Right cardiac atrium (tissue), 5 donors: ENCODE results near the gene ID3. TPM values are rescaled to one million over a fixed set of nuclear protein-coding genes. Genes with fewer than 3 reads are reported as not detected.
A peak's percentile ranks its signal among the peaks of the same experiment; 100 is the strongest.

Source experiments
- ATAC-seq, 2 donors: fragments of 200-7000 bp; cut with Tn5 transposase; one replicate each; pipeline versions ENCODE4 v1.8.0 to v1.9.1; 2020; ENCODE audit warnings: moderate library complexity in 2 of 2, mild to moderate bottlenecking in 1 of 2
- DNase-seq, 3 donors: peaks; one replicate each; pipeline ENCODE4 v3.0.0-alpha.2; 2020
- H3K27ac ChIP-seq: one replicate; pipeline ENCODE4 v1.5.1; 2013; ENCODE audit warnings: mild to moderate bottlenecking, low read length, control low read depth, moderate library complexity
- H3K27me3 ChIP-seq: one replicate; pipeline ENCODE4 v1.6.1; 2013; ENCODE audit not compliant: control insufficient read depth, insufficient read depth
- H3K4me1 ChIP-seq: one replicate; pipeline ENCODE4 v1.6.1; 2013; ENCODE audit warnings: low read length; ENCODE audit not compliant: control insufficient read depth, insufficient read depth
- H3K4me3 ChIP-seq: one replicate; pipeline ENCODE4 v1.5.1; 2013; ENCODE audit warnings: low read length, control low read depth
- H3K9me3 ChIP-seq: one replicate; pipeline ENCODE4 v1.6.1; 2013; ENCODE audit warnings: low read length; ENCODE audit not compliant: control insufficient read depth
- WGBS: extraction: QIAGEN DNeasy Blood & Tissue Kit; methylation state at CpG from one replicate; pipeline ENCODE4 v1.1.7; 2013; 5-methylcytosine and 5-hydroxymethylcytosine counted together
- intact Hi-C, 4 donors: fragments of 100-400 bp; cut with DNase I; formaldehyde crosslinking; loops; one replicate each; pipeline versions ENCODE4 v1.11.0 to v1.14.0; 2022 to 2023
- long read RNA-seq, 4 donors: library from polyadenylated mRNA; unstranded; transcript quantifications; one replicate each; pipeline ENCODE4 v2.0.0, GENCODE V29; 2020 to 2021
- polyA plus RNA-seq: library from polyadenylated mRNA; stranded (reverse); fragments of 200-250 nt; gene quantifications from one replicate; pipeline ENCODE4 v1.2.3, GENCODE V29; 2013
- total RNA-seq, 4 donors: library from RNA; stranded (reverse); fragmentation: NEBNext Ultra II Directional; extraction: Animal tissue kit (Norgen Biotek cat#: 25700); gene quantifications; one replicate each; pipeline ENCODE4 v1.2.1, GENCODE V29; 2021
- donor health status: healthy with polysubstance abuse.
- donor health status: DM: no; HTN: yes; CAD: no.
- donor health status: DM: no; HTN: no; CAD: no.
- donor health status: DM: no; HTN: yes; CAD: no; lungs with severe emphysema.
- donor health status: DM: yes; HTN: yes; CAD: no.

Gene ID3, protein sequence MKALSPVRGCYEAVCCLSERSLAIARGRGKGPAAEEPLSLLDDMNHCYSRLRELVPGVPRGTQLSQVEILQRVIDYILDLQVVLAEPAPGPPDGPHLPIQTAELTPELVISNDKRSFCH
- total RNA-seq: 100 to 1,000 TPM; 162 to 225 (median 179) TPM
- polyA plus RNA-seq: 208 TPM
- long read RNA-seq, donor 1, transcript ID3-203 (2 exons, 892 nt): minor isoform, 6 of 223 reads
- long read RNA-seq, donor 1, transcript ID3-201 (3 exons, 1,251 nt): major isoform, 212 of 223 reads
- long read RNA-seq, donor 1, partial matches to known transcripts: 0 of 223 reads
- long read RNA-seq, donor 1, other reads (novel, unspliced or antisense): 5 of 223 reads
- long read RNA-seq, donor 2, transcript ID3-201 (3 exons, 1,251 nt): major isoform, 154 of 178 reads
- long read RNA-seq, donor 2, partial matches to known transcripts: 0 of 178 reads
- long read RNA-seq, donor 2, other reads (novel, unspliced or antisense): 20 of 178 reads
- long read RNA-seq, donor 3, transcript ID3-201 (3 exons, 1,251 nt): major isoform, 172 of 262 reads
- long read RNA-seq, donor 3, transcript ID3-203 (2 exons, 892 nt): minor isoform, 30 of 262 reads
- long read RNA-seq, donor 3, partial matches to known transcripts: 1 of 262 reads
- long read RNA-seq, donor 3, other reads (novel, unspliced or antisense): 58 of 262 reads
- long read RNA-seq, donor 4, transcript ID3-201 (3 exons, 1,251 nt): major isoform, 97 of 116 reads
- long read RNA-seq, donor 4, transcript ID3-203 (2 exons, 892 nt): minor isoform, 6 of 116 reads
- long read RNA-seq, donor 4, partial matches to known transcripts: 0 of 116 reads
- long read RNA-seq, donor 4, other reads (novel, unspliced or antisense): 11 of 116 reads

- no peaks in the 10 kb centered on the region for H3K9me3 ChIP-seq
- H3K27me3 ChIP-seq: no peaks in the 10 kb centered on the region
- H3K27ac ChIP-seq: peak within 1 kb of the TSS; percentile 99
- peak within 1 kb of the TSS; percentile 89 for H3K4me3 ChIP-seq
- peak; percentile 71 to 76 for ATAC-seq
- intact Hi-C loops: no loop called here
- peak; percentile 99 for DNase-seq
- H3K4me1 ChIP-seq: peaks cover 5% of the 10 kb centered on the region
- WGBS: under 1% methylated on average over 57 of the region's 57 CpGs
These were observed at the start of gene ID3 for GRCh38 chr1:23559136-23559984. ID3 (minus strand) TSS chr1:23559501; CDS start chr1:23559426, 75 bp downstream.

GRCh38 chr1:23607944-23608343, 48.6 kb upstream of the ID3 start:
- H3K4me1 ChIP-seq: no peaks in the 10 kb centered on the region
- H3K4me3 ChIP-seq: no peak overlapping the region
- DNase-seq (no peak), ATAC-seq (no peak)
- WGBS: 70% methylated on average over 4 of the region's 4 CpGs
- intact Hi-C loops: no loop called here
- no peaks in the 10 kb centered on the region for H3K9me3 ChIP-seq
- H3K27ac ChIP-seq: no peak overlapping the region
- H3K27me3 ChIP-seq: no peaks in the 10 kb centered on the region

- 85% methylated on average over 10 of the region's 10 CpGs for WGBS
- no peak for DNase-seq
- no peak for ATAC-seq
- intact Hi-C loops: no loop called here
- Histone ChIP-seq H3K9me3 (no peaks in the 10 kb centered on the region), H3K4me3 (no peak overlapping the region), H3K27me3 (no peaks in the 10 kb centered on the region), H3K27ac (no peak overlapping the region), H3K4me1 (no peaks in the 10 kb centered on the region)
These were observed 42.9 kb upstream of the ID3 start for GRCh38 chr1:23601968-23602876.

DNA sequence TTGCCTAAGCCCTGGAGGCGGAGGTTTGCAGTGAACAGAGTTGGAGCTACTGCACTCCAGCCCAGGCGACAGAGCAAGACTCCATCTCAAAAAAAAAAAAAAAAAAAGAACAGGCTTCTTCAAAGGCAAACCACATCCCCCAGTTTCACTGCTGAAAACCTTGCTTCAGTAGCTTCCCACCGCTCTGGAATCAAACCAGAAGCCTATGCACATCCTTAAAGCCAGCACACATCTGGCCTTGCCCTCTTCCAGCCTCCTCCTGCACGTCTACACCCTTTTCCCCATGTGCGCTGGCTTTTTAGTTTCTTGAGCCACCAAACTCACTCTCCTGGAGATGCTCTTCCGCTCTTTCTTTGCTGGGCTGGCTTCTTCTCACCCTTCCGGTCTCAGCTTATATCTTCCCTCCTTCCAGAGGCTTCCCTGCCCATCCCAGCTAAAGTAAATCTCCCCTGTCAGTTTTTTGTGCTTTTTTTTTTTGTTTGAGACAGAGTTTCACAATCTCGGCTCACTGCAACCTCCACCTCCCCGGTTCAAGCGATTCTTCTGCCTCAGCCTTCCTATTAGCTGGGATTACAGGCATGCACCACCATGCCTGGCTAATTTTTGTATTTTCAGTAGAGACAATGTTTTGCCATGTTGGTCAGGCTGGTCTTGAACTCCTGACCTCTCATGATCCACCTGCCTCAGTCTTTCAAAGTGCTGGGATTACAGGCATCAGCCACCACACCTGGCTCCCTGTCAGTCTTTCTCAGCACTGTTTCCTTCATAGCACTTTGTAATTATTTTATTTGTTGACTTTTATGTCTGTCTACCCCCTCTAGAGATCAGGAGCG, 42.0 kb upstream of the ID3 start:
- intact Hi-C loops: no loop called here
- H3K27ac ChIP-seq: no peak overlapping the region
- DNase-seq: no peak

GRCh38 chr1:23600283-23600682, 41.0 kb upstream of the ID3 start:
- no peaks in the 10 kb centered on the region for H3K4me1 ChIP-seq
- no peak overlapping the region for H3K4me3 ChIP-seq
- no peak for DNase-seq
- H3K27ac ChIP-seq: no peak overlapping the region
- 76% methylated on average over 6 of the region's 6 CpGs for WGBS
- no peaks in the 10 kb centered on the region for H3K27me3 ChIP-seq
- no peaks in the 10 kb centered on the region for H3K9me3 ChIP-seq
- intact Hi-C loops: no loop called here
- no peak for ATAC-seq

More for the DNA sequence above, 42.0 kb upstream of the ID3 start:
- H3K4me1 ChIP-seq: no peaks in the 10 kb centered on the region
- H3K9me3 ChIP-seq: no peaks in the 10 kb centered on the region
- H3K27me3 ChIP-seq: no peaks in the 10 kb centered on the region
- no peak for ATAC-seq
- H3K4me3 ChIP-seq: no peak overlapping the region
- 90% methylated on average over 11 of the region's 11 CpGs for WGBS

- intact Hi-C loops: loop anchor here in 1 of 4 donors (10.0 kb wide), 1 partner anchor 54 kb away; no protein-coding TSS in a partner anchor
- Histone ChIP-seq H3K27ac (no peak overlapping the region), H3K27me3 (no peaks in the 10 kb centered on the region), H3K4me1 (no peaks in the 10 kb centered on the region), H3K9me3 (no peaks in the 10 kb centered on the region), H3K4me3 (no peak overlapping the region)
- 88% methylated on average over 1 of the region's 1 CpG for WGBS
- ATAC-seq (no peak), DNase-seq (no peak)
These were observed 39.8 kb upstream of the ID3 start for GRCh38 chr1:23599125-23599524.

GRCh38 chr1:23598424-23598823, 39.1 kb upstream of the ID3 start:
- Histone ChIP-seq H3K9me3 (no peaks in the 10 kb centered on the region), H3K4me1 (no peaks in the 10 kb centered on the region), H3K27ac (no peak overlapping the region), H3K4me3 (no peak overlapping the region), H3K27me3 (no peaks in the 10 kb centered on the region)
- 74% methylated on average over 8 of the region's 8 CpGs for WGBS
- intact Hi-C loops: loop anchor here in 1 of 4 donors (10.0 kb wide), 1 partner anchor 54 kb away; no protein-coding TSS in a partner anchor
- DNase-seq (peak in 1 of 3 donors; percentile 19), ATAC-seq (no peak)

DNA sequence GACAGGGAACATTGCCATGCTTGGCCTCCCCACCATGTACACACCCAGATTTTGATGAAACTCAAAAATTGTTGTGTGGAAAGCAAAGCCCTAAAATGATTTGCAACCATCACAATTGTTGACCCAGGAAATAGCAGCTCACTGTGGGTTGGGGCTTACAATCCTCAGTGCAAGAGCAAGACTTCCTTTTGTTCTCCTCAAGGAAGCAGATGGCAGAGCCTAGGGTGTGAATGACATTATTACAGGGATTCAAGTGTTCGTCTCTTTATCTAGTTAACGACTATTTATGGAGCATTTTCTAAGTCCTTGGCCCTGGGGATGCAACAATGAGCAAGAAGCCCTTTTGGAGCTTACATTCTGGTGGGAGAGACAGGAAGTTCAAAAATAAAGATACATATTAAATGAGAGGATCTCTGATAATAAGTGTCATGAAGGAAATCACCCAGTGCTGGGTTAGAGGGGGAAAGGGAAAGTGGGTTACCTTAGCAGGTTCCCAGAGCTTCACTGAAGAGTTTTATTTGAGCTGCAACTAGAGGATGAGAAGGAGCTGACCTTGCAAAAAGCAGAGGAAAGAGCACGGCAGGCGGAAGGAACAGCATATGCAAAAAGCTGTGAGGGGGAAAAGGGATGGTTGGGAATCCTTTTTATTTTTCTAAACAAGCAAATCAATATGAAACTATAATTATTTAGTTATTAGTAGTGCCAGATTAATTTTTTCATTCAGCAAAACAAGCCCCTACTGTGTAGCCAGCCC, 38.5 kb upstream of the ID3 start:
- Histone ChIP-seq H3K27me3 (no peaks in the 10 kb centered on the region), H3K4me3 (no peak overlapping the region), H3K4me1 (no peaks in the 10 kb centered on the region), H3K9me3 (no peaks in the 10 kb centered on the region), H3K27ac (no peak overlapping the region)
- peak in 1 of 3 donors; percentile 24 for DNase-seq
- intact Hi-C loops: loop anchor here in 1 of 4 donors (10.0 kb wide), 1 partner anchor 53 kb away; no protein-coding TSS in a partner anchor
- ATAC-seq: peak in 1 of 2 donors; percentile 41
- WGBS: 36% methylated on average over 4 of the region's 4 CpGs
